ENCODE measurements around the gene ALDH1L1.

Gene ALDH1L1

GRCh38 chr3:126054870-126055269 is 125.5 kb downstream of the ALDH1L1 start:
- no peak for DNase-seq (ENCODE audit: low spot score)

- DNase-seq (ENCODE audit: low spot score), result no peak
These were observed 126.3 kb downstream of the ALDH1L1 start for GRCh38 chr3:126053949-126054569.
